Stimulated activated CD8-positive, alpha-beta memory T cell treated with anti-CD3 and anti-CD28 coated beads, Interleukin-15, amount 100 ng/mL, for 48 hours (primary cell): ENCODE data around the gene TMEM164.

Source experiments
- DNase-seq, 2 donors: peaks; one replicate each; pipeline ENCODE4 v3.0.0-alpha.2; 2020; ENCODE audit warnings: low read depth in 2 of 2

Gene TMEM164

DNA sequence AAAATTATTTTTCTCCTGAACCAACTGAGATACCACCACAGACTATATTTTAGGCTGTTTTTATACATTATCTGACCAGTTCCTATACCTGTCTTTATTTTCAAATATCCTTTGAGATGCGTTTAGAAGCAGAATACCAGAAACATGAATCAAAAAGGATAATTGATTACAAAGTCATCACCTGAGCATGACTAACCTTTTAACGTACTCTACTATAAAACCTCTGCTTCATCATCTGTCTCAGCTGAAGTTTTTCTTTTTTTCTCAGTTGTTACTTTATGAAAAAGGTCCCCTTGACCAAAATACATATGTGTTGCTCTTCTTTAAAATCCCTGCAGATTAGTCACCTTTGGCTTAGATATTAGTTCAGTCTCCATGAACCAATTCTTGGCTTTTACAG lies 205.2 kb downstream of the TMEM164 start:
- DNase-seq: no peak

DNA sequence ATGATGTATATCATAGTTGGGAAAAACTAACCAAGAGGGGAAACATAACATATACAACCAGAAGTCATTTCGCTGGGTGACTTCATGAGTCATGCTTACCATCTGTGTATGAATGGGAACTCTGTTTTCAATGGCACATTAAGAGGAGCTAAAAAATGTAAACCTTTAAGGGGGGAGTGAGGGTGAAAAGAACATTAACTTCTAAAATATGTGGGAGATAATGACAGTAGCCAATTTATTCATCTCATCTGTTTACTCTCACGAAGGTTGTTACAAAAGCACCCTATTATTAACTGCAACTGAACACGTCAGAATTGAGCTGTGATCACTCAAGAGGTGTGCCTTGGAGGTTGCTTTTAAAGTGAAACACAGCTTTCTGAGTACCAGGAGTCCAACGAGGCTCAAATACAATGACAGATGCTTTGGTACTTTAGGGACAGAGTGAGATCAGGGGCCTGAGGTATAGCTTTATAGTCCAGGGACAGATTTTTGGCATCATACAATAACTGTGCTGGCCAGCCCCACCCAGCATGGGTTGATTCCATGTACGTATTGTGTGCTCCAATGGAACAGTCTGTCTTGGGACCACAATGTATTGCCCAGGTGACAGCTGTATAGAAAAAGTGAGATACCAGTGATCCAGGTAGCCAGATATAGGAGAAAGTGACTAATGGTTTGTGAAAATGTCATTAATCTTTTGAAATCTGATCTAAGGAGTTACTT lies 207.7 kb downstream of the TMEM164 start:
- no peak for DNase-seq

DNA sequence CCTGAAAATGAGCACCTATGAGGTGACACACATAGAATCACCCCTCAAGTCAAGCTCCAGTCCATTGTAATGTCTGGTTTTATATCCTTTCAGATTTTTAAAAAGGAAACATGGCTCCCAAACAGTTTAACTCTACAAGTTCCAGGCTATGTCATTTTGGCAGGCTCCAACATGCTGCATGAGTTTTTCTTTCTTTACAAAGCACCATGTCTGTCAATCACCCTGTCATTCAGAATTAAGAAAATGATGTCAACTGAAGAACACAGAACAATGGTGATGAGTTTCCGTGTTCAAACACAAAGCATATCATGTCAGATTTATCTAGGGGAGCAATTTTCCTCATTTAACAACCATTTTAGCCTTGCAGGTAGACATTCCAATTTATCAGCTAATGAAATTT lies 208.4 kb downstream of the TMEM164 start:
- DNase-seq: no peak

DNA sequence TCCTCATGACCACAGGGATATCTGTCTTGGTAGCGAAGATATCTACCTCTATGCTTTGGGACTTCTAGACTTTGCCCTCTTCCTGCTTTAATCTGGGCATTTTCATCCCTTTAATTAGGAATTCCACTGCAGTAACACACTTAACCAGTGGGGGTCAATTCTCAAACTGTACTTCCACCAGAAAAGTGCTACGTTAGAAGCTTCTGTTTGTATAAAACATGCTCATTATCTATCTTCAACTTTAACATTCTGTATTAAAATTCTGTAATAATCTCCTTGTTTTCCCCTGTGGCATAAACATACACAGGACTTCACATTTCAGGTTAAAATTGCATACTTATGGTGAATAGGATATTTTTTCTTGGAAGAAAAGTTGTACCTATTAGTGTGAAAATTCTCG lies 209.4 kb downstream of the TMEM164 start:
- DNase-seq: no peak

DNA sequence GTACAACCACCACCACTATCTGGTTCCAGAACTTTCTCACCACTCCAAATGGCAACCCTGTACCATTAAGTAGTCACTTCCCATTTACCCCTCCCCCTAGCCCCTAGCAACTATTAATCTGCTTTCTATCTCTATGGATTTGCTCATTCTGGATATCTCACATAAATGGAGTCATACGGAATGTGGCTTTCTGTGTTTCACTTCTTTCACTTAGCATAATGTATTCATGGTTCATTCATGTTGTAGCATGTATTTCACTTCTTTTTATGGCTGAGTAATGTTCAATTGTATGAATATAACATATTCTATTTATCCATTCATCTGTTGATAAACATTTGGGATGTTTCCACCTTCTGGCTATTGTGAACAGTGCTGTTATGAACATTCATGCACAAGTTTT lies 210.3 kb downstream of the TMEM164 start:
- DNase-seq: no peak

DNA sequence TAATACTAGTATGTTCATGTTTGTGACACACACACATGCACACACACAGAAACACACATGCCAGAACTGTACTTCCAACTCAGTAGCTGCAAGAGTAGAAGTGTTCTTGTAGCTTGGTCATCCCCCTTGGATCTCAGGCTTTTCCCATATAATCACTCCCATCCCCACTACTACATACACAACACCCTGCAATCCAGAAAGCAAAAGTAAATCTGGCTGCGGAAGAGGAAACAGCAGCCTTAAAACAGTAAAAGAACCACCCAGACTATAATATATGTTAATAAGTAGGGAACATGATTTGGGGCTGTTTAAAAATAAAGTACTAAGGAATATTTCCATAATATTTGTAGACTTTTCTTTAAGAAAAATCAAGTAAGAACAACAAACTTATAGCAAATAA lies 211.8 kb downstream of the TMEM164 start:
- DNase-seq: no peak

DNA sequence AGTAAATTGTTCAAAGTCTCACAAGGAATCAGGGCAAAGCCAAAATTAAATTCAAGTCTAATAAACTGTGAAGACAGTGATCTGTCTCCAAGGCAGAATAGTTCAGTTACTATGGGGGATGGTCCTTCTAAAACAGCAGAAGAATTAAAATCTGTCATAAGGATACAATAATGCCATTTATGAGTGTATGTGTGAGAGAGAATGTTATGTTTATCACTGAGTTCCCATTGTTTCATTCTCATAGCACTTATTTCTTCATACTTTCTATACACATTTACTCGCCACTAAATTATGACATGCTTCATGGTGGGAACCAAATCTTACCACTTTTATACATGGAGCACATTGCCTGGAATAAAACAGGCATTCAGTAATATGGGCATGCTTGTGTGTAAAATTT lies 212.5 kb downstream of the TMEM164 start:
- no peak for DNase-seq

DNA sequence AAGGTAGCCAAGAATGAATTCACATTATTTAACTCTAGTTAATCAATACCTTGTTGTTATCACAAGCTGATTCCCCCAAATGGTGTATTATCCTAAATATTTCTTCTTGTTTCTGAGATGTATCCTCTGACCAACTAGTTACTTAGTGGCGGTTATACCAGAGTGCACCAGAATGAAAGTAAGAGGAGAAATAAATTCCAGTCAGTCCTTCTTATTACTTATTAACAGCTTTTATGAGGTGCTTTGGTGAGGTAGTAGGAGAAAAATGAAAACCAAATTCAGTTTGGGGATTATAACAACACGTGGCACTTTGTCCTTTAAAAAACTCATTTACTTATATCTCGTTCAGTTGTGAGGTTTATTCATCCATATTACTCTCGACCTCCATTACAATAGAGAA lies 213.1 kb downstream of the TMEM164 start:
- DNase-seq: no peak

GRCh38 chrX:110218591-110218990 lies 215.7 kb downstream of the TMEM164 start:
- no peak for DNase-seq

DNA sequence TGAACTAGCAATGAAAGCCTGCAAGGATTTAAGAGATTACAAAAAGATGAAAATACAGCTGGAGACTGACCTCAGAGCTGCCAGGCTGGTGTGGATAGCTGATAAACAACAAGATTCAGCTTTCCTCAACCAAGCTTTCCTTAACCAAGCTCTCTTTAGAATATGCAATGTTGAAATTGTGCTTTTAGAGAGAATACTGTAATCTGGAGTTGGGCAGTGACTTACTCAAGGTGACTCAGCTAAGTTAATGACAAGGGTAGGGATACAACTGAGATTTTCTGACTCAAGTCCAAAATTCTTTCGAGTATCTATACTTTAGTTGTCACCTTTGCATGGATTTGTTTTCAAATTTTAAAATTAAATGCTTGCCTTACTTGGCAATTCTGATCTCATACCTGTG lies 217.0 kb downstream of the TMEM164 start:
- no peak for DNase-seq

DNA sequence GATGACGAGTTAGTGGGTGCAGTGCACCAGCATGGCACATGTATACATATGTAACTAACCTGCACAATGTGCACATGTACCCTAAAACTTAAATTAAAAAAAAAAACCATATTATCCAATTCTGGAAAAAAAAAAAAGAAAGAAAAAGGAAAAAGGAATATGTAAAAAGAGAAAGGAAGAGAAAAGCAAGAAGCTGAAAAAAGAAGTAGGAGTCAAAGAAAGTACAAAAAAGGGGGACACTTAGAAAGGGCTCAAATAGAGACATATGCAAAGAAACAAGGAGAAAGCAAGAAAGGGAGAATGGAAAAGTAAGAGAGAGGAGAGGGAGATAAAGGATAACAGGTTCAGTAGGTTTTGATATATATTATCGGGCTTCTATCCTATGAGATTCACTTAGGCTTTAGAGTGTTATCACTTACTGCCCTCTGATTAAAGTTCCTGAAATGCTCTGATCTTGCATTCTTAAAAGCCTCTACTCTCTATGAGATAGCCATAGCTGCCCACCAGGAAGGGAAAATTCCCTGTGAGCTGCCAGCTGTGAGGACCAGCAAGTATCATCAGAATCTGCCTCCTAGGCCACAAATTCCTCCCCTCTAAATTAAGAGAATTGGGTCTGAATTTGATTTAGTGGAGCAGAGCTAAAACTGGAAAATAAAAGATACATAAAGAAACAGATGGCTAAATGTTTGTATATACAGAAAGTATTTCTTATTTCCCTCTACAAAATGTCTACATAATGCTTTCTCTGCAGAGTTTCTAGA lies 219.8 kb downstream of the TMEM164 start:
- no peak for DNase-seq

- DNase-seq: no peak
Measured at GRCh38 chrX:110224926-110225617, 222.2 kb downstream of the TMEM164 start.

DNA sequence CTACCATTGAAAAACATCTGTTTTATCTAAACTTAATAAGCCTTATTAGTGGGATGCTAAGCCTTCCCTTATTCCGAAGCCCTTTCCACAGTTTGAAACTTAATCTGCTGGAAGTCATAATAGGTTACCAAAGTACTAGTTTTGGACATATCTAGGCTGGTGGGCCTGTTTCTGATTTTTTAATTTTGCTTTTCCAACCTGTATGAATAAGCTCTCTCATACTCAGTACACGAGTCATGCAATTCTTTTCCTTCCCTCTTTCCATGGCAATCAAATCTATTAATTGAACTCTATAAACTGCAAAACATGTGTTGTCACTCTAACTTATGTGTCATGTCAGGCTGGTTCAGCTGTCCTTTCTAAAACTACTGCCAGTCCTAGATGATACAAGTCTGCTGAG lies 224.0 kb downstream of the TMEM164 start:
- no peak for DNase-seq
